Stimulated activated CD4-positive, alpha-beta T cell treated with anti-CD3 and anti-CD28 coated beads, Interleukin-1b, Interleukin-23, amount 100 ng/mL, for 24 hours (primary cell): ENCODE data around the gene ZSCAN2.

Experiments used
- DNase-seq, 4 experiments: peaks; one replicate each; pipeline ENCODE4 v3.0.0-alpha.2; 2020; ENCODE audit warnings: low read depth in 4 of 4, low spot score in 1 of 4

Gene ZSCAN2

DNA sequence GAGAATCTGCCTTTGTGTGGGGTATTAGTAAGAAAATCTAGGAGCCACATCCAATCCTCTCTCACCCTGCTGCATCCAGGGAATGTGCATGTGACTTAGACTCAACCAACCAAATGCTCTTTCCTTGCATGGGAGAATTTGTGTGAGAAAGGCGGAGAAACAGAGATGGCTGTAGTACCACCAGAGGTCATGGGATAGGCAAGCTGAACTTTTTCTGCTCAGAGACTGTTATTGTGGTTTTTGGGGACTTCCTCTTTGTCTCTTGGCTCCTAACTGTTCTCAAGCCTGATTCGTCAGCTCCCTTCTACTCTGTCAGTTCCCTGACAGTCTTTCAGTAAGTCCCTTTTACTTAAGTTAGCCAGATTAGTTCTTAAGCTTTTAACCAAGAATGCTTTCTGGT lies 2.6 kb upstream of the ZSCAN2 start:
- DNase-seq: no peak

DNA sequence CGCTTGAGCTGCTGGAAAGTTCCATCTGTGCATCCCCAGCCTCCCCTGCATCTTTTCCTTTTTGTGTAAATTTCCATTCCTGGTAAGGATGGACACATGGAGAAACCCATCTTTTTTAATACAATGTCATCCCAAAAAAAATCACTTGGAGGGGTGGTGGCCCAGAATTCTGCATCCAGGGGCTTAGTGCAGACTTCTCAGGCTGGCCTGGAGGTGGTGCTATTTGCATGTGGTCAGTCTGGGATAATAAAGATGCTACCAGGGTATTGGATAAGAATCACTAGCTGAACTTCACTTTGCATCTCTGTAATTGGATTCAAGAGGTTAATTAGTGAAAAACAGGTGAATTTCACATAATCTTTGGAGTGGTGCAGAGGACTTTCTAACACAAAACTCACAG lies 1.8 kb upstream of the ZSCAN2 start:
- no peak for DNase-seq

DNA sequence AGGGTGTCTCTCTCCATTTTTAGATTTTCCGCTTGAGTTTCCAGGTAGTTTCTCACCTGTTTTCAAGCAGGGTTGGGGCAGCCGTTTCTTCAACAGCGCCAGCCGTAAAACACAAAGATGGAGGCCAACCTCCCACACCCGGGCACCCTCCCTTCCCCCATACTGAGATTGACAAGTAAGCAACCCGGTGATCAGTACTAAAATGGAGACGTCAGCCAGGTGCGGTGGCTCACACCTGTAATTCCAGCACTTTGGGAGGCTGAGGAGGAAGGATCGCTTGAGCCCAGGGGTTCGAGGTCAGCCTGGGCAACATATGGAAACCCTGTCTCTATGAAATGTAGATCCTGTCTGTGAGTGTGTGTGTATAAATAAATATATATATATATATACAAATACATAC lies 903 bp upstream of the ZSCAN2 start:
- DNase-seq: no peak

GRCh38 chr15:84600331-84600686 lies 500 bp upstream of the ZSCAN2 start:
- peak in 3 of 4 experiments; percentile 17 to 55 (median 41) for DNase-seq

DNA sequence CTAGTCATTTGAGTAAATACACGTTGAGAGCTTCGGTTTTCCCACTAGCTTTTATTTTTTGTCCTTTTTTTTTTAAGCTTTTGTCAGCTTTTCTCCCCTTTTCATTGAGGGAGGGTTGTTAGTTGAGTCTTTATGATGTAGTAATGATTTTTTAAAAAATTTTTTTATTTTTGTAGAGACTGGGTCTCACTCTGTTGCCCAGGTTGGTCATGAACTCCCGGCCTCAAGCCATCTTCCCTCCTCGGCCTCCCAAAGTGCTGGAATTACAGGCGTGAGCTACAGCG lies 688 bp downstream of the ZSCAN2 start:
- no peak for DNase-seq

DNA sequence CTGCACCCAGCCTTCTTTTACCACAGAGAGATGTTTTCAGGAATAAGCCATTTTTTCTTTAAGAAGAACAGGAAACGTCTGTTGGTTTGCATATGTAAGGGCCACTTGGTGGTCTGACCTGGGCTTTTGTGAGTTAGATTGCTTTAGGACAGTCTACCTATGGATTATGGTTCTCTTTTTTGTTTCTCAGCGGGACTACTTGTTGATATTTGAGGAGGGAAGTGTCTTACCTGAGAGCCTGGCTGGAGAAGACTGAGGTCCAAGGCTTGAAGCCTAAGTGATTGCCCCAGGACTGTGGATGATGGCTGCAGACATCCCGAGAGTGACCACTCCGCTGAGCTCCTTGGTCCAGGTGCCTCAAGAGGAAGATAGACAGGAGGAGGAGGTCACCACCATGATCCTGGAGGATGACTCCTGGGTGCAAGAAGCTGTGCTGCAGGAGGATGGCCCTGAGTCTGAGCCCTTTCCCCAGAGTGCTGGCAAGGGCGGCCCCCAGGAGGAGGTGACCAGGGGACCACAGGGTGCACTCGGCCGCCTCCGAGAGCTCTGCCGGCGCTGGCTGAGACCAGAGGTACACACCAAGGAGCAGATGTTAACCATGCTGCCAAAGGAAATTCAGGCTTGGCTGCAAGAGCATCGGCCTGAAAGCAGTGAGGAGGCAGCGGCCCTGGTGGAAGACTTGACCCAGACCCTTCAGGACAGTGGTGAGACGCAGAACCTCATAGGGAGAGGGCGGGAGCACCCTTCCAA lies 3.0 kb downstream of the ZSCAN2 start:
- DNase-seq: no peak

- DNase-seq: peak in 2 of 4 experiments; percentile 28 to 44
Measured at GRCh38 chr15:84604826-84605553, 4.2 kb downstream of the ZSCAN2 start.

DNA sequence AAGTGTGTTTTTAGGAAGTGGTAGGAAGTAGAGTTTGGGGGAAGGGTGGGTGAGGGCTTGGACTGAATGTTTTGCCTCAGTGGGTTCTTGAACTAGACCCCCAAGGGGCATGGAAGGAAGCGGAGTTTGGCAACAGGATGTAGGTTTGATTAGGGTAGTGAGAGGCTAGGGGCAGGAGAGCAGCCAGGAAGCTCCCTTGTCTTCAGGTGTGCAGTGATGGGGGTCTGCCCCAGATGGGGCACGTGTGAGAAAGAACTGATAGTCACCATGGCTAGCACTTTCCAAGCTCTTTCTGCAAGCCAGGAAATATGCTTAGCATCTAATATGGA lies 4.7 kb downstream of the ZSCAN2 start:
- DNase-seq: no peak

- no peak for DNase-seq
Measured at GRCh38 chr15:84606653-84607120, 5.9 kb downstream of the ZSCAN2 start.

GRCh38 chr15:84608707-84609284 lies 8.0 kb downstream of the ZSCAN2 start:
- no peak for DNase-seq

DNA sequence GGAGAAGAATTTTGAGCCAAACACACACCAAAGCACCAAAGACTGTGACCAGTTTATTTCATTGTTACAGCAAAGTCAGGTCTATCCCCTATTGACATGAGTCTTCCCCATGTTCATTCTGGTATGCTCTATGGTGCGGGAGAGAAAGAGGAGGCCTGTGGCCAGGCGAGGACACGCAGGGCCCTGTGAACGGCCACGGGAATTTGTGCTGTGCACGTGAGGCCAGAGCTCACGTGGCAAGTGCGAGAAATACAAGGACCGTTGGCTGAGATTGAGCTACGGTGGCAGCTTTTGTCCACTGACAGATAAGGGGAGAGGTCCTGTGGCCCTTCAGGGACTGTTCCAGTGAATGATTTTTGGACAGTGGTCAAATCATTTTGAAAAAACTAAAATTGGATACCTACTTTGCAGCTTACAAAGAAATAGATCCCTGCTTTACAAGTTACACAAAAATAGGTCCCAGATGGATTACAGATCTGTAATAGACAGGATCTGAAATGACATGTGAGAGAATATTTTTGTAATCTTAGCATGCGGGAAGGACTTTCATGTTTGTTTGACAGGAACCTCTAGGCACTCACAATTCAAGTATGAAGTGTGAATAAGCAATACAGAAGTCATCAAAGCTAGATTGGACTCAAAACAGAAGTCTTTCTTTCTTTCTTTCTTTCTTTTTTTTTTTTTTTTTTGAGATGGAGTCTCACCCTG lies 9.2 kb downstream of the ZSCAN2 start:
- no peak for DNase-seq

GRCh38 chr15:84611631-84612030 lies 10.8 kb downstream of the ZSCAN2 start:
- DNase-seq: no peak

- no peak for DNase-seq
Measured at GRCh38 chr15:84616235-84616634, 15.4 kb downstream of the ZSCAN2 start.

DNA sequence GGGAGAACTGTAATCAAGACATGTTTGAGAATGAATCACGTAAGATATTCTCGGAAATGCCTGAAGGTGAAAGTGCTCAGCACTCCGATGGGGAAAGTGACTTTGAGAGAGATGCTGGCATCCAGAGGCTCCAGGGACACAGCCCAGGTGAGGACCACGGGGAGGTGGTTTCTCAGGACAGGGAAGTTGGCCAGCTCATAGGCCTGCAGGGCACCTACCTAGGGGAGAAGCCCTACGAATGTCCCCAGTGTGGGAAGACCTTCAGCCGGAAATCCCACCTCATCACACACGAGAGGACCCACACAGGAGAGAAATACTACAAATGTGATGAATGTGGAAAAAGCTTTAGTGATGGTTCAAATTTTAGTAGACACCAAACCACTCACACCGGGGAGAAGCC lies 19.8 kb downstream of the ZSCAN2 start:
- DNase-seq: no peak

GRCh38 chr15:84621358-84621979 lies 20.7 kb downstream of the ZSCAN2 start:
- DNase-seq: no peak

DNA sequence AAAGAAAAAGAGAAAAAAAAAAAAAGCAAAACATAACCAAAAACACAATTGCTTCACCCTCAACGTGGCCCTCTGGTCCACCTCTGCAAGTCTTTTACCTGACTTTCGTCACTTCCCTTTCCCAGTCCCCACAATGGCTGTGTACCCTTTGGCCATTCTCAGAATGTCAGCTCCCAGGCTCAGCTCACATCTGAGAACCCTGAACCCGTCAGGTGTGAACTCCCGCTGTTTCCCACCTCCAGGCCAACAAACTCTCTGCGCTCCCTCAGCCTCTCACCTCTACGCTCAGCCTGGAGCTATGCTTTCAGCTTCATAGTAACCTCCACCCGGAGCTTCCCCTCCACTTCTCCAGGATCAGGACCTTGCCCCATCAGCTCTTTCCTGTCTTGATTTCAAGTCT lies 23.6 kb downstream of the ZSCAN2 start:
- DNase-seq: no peak

DNA sequence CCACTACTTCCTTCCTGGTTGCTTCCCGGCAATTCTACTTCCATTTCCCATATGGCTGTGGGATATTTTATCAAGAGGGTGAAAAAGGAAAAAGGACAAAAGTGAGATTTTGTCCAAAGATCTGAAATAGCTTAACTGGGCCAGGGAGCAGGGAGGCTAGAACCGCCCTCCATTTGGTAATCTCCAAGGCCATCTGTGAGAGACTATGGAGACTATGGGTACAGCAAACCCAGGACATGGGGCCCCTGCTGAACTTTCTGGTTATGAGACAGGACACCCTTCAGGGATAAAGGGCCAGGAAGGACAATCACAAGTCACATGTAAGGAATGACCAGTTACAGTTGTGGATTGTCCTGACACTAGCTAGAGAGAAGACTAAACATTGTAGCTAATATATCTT lies 24.3 kb downstream of the ZSCAN2 start:
- DNase-seq: no peak

GRCh38 chr15:84629033-84629432 lies 28.2 kb downstream of the ZSCAN2 start:
- no peak for DNase-seq

DNA sequence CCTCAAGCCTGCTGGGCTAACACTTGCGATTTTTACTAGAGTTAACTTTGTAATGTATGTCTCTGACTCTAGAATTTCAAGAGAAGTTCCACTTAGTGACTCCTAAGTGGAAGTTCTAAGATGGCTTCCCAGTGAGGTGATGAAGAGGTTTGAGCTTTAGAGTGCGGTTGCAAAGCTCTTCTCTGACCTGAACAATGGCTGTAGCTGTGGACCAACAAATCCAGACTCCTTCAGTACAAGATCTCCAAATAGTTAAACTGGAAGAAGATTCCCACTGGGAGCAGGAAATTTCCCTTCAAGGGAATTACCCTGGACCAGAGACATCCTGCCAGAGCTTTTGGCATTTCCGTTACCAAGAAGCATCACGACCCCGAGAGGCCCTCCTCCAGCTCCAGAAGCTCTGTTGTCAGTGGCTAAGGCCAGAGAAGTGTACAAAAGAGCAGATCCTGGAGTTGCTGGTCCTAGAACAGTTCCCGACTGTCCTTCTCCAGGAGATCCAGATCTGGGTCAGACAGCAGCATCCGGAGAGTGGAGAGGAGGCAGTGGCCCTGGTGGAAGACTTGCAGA lies 31.0 kb downstream of the ZSCAN2 start:
- no peak for DNase-seq

DNA sequence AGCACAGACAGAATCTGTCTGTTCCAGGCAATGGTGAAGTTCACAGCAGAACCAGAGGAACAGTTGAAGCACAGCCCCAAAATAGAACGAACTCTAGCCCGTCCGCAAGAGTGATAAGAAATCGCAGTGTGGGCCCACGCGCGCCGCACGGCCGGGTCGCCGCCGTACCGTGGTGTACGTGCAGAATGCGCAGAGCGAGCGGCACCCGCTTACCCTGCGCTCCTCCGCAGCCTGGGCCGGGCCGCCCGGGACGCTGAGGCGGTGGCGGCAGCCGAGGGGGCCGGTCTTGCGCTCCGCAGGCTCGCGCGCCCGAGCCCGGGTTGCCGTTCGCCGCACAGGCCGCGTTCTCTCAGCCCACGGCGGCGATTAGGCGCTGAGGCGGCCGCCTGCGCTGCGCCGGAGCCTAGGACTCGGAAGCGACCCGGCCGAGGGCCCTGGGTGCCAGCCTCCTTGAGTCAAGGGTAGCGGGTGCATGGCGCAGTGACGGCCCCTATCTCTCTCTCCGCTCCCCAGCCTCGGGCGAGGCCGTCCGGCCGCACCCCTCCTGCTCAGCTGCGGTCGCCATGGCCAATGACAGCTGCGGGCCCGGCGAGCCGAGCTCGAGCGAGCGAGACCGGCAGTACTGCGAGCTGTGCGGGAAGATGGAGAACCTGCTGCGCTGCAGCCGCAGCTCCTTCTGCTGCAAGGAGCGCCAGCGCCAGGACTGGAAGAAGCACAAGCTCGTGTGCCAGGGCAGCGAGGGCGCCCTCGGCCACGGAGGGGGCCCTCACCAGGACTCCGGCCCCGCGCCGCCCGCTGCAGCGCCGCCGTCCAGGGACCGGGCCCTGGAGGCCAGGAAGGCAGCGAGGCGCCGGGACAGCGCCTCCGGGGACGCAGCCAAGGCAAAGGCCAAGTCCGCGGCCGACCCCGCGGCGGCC lies 32.8 kb downstream of the ZSCAN2 start:
- peak; percentile 32 to 52 (median 40) for DNase-seq
